ENCODE data around the gene MAP1A.

MAP1A gene

DNA sequence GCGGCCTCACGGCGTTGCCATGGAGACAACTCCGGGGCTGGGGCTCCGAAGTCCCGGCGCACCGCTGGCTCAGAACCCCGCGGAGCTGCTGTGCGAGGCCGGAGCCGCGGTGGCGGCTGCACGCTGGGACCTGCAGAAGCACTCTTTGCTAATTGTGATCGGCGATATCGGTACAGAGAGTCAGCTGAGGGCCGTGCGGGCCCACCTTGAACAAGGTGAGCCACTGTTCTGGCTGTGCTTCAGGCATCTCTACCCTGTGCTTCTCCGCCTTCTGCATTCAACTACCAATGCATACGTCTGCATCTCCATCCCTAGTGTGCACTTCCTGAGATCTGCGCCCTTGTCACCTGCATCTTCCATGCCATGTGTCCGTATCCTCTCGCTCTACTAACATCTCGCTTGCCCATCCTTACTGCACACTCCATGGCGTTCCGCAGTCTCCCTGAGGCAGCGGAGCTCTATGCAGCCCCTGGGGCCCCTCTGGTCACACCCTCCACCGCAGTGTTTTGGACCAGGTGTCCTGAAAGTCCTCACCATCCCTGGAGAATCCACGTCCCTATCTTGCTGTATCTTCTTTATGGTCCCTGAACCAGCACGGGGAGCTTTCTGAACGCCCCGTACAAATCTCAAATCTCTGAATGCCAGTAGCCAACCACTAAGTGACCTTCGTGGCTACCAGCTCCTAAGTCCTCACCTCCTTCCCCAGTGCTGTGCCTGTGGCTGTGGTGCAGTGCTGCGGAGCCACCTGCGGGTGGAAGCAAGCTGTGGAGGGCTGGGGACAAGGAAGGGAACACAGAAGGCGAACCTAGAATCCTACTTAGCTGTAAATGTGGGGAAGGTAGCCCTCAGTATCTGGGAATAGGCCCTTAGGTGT, 6.2 kb upstream of the MAP1A start:
- DNase-seq = no peak

DNA sequence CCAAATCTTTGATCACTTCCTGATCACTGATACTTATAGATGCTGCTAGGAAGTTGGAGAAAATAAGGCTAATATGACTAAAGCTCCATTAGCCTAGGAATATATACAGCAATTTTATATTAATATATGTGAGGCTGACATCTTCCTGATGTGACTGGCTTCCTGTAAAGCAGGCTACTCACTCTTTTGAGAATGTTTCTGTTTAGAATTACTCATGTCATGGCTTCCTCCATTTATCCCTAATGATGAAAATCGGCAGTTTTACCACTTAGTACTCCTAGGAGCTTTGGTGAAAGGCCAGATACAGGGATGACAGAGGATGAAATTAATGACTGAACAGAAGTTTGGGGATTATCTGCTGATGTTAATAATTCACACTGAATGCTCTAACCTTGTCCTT, 3.9 kb upstream of the MAP1A start:
- DNase-seq = no peak

GRCh38 chr15:43514241-43515057, 3.0 kb upstream of the MAP1A start:
- no peak for DNase-seq

- DNase-seq = no peak
Observed at GRCh38 chr15:43515741-43516140, 1.7 kb upstream of the MAP1A start.

GRCh38 chr15:43516185-43516584, 1.2 kb upstream of the MAP1A start:
- no peak for DNase-seq

DNA sequence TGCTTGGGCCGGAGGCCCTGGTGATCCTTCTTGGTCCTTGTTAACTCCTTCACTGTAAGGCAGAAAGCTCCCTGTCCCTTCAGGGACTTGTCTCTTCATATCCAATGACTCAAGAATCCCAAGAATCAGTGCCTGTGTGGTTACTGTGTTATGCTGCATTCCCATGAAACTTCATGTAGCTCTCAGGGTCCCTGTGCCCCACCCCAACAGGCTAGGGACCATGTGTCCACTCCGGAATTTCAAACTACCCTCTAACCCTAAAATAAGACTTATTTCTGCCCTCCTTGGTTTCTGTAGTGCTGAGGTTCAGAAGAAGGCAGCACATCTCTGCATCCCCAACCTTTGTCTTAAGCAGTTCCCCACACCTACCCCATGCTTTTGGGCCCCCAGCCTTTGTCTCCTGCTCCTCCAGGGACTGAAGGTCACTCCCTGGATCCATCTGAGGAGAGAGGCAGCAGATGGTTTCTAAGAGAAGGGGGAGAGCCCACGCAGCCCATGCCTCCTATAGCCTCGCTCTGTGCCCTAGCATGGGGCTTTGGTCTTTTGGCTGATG, 531 bp upstream of the MAP1A start:
- DNase-seq = no peak

DNA sequence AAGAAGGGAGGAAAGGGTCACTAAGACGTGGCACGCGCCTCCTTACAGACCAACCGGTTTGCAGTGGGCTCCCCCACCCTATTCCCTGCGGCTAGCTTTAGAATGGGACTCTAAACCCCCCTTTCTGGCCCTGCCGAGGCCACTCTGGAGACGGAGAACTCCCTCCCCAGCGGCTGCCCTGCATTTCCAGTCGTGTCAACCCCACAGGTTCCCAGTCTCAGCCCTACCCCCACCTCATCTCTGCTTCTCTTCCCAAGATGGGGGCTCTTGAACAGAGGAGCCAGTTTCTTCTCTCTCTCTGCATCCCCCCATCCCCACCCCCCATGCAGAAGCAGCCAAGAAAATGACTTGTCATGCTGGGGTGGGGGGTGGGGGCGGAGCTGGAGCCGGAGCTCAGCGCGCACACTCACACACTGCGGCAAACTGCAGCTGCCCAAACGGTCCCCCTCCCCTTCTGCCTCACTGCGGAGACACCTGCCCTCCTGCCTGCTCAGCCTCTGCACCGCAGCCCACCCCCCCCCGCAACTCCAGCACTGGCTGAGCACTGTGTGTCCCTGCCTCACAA, 871 bp downstream of the MAP1A start:
- no peak for DNase-seq

DNA sequence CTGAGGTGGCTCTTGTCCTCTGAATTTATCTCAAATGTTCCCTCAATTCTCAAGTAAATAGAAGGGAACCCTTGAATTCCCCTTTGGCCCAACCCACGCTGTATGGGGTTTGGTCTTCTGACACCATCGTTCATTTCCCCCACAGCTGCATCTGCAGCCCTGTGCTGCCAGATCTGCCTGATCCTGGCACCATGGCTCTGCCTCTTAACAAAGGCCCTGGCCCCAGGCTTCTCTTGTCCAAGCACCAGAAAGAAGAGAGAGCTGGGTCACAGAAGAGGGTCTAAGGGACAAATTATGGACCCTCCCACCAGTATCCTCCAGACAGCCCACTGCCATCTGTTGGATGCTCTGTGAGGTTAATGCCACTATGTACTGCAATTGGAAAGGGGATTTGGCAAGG, 1.8 kb downstream of the MAP1A start:
- DNase-seq = no peak

GRCh38 chr15:43520138-43520537, 2.7 kb downstream of the MAP1A start:
- DNase-seq = no peak

DNA sequence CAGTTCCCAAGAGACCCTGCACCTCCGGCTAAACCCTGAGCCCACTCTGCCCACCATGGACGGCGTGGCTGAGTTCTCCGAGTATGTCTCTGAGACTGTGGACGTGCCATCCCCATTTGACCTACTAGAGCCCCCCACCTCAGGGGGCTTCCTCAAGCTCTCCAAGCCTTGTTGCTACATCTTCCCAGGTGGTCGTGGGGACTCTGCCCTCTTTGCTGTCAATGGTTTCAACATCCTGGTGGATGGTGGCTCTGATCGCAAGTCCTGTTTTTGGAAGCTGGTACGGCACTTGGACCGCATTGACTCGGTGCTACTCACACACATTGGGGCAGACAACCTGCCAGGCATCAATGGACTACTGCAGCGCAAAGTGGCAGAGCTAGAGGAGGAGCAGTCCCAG, 4.0 kb downstream of the MAP1A start:
- DNase-seq = no peak

DNA sequence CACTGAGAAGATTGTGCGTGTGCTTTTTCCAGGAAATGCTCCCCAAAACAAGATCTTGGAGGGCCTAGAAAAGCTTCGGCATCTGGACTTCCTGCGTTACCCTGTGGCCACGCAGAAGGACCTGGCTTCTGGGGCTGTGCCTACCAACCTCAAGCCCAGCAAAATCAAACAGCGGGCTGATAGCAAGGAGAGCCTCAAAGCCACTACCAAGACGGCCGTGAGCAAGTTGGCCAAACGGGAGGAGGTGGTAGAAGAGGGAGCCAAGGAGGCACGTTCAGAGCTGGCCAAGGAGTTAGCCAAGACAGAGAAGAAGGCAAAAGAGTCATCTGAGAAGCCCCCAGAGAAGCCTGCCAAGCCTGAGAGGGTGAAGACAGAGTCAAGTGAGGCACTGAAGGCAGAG, 4.8 kb downstream of the MAP1A start:
- no peak for DNase-seq

- no peak for DNase-seq
Observed at GRCh38 chr15:43523646-43524045, 6.2 kb downstream of the MAP1A start.

DNA sequence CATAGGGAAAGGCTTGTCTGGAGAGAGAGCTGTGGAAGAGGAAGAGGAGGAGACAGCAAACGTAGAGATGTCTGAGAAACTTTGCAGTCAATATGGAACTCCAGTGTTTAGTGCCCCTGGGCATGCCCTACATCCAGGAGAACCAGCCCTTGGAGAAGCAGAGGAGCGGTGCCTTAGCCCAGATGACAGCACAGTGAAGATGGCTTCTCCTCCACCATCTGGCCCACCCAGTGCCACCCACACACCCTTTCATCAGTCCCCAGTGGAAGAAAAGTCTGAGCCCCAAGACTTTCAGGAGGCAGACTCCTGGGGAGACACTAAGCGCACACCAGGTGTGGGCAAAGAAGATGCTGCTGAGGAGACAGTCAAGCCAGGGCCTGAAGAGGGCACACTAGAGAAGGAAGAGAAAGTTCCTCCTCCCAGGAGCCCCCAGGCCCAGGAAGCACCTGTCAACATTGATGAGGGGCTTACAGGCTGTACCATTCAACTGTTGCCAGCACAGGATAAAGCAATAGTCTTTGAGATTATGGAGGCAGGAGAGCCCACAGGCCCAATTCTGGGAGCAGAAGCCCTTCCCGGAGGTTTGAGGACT, 6.9 kb downstream of the MAP1A start:
- DNase-seq = no peak

DNA sequence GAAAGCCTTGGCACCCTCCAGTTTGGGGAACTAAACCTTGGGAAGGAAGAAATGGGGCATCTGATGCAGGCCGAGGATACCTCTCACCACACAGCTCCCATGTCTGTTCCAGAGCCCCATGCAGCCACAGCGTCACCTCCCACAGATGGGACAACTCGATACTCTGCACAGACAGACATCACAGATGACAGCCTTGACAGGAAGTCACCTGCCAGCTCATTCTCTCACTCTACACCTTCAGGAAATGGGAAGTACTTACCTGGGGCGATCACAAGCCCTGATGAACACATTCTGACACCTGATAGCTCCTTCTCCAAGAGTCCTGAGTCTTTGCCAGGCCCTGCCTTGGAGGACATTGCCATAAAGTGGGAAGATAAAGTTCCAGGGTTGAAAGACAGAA, 7.7 kb downstream of the MAP1A start:
- no peak for DNase-seq

DNA sequence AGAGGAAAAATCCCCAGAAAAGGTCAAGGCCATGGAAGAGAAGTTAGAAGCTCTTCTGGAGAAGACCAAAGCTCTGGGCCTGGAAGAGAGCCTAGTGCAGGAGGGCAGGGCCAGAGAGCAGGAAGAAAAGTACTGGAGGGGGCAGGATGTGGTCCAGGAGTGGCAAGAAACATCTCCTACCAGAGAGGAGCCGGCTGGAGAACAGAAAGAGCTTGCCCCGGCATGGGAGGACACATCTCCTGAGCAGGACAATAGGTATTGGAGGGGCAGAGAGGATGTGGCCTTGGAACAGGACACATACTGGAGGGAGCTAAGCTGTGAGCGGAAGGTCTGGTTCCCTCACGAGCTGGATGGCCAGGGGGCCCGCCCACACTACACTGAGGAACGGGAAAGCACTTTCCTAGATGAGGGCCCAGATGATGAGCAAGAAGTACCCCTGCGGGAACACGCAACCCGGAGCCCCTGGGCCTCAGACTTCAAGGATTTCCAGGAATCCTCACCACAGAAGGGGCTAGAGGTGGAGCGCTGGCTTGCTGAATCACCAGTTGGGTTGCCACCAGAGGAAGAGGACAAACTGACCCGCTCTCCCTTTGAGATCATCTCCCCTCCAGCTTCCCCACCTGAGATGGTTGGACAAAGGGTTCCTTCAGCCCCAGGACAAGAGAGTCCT, 9.0 kb downstream of the MAP1A start:
- DNase-seq = no peak

DNA sequence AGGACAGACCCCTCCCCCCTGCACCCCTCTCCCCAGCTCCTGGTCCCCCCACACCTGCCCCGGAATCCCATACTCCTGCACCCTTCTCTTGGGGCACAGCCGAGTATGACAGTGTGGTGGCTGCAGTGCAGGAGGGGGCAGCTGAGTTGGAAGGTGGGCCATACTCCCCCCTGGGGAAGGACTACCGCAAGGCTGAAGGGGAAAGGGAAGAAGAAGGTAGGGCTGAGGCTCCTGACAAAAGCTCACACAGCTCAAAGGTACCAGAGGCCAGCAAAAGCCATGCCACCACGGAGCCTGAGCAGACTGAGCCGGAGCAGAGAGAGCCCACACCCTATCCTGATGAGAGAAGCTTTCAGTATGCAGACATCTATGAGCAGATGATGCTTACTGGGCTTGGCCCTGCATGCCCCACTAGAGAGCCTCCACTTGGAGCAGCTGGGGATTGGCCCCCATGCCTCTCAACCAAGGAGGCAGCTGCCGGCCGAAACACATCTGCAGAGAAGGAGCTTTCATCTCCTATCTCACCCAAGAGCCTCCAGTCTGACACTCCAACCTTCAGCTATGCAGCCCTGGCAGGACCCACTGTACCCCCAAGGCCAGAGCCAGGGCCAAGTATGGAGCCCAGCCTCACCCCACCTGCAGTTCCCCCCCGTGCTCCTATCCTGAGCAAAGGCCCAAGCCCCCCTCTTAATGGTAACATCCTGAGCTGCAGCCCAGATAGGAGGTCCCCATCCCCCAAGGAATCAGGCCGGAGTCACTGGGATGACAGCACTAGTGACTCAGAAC, 9.8 kb downstream of the MAP1A start:
- DNase-seq = no peak

DNA sequence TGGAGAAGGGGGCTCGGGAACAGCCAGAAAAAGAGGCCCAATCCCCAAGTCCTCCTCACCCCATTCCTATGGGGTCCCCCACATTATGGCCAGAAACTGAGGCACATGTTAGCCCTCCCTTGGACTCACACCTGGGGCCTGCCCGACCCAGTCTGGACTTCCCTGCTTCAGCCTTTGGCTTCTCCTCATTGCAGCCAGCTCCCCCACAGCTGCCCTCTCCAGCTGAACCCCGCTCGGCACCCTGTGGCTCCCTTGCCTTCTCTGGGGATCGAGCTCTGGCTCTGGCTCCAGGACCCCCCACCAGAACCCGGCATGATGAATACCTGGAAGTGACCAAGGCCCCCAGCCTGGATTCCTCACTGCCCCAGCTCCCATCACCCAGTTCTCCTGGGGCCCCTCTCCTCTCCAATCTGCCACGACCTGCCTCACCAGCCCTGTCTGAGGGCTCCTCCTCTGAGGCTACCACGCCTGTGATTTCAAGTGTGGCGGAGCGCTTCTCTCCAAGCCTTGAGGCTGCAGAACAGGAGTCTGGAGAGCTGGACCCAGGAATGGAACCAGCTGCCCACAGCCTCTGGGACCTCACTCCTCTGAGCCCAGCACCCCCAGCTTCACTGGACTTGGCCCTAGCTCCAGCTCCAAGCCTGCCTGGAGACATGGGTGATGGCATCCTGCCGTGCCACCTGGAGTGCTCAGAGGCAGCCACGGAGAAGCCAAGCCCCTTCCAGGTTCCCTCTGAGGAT, 10.6 kb downstream of the MAP1A start:
- DNase-seq = no peak

DNA sequence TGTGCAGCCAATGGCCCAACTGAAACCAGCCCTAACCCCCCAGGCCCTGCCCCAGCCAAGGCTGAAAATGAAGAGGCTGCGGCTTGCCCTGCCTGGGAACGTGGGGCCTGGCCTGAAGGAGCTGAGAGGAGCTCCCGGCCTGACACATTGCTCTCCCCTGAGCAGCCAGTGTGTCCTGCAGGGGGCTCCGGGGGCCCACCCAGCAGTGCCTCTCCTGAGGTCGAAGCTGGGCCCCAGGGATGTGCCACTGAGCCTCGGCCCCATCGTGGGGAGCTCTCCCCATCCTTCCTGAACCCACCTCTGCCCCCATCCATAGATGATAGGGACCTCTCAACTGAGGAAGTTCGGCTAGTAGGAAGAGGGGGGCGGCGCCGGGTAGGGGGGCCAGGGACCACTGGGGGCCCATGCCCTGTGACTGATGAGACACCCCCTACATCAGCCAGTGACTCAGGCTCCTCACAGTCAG, 11.2 kb downstream of the MAP1A start:
- DNase-seq = no peak

GRCh38 chr15:43529141-43529540, 11.7 kb downstream of the MAP1A start:
- DNase-seq = no peak

- DNase-seq = no peak
Observed at GRCh38 chr15:43529587-43530345, 12.4 kb downstream of the MAP1A start.
